VCaP (cell line): ENCODE measurements around the gene TOP1.
"Not testable (repeated sequence)": the region's sequence is repeated elsewhere in the genome, so short reads cannot be mapped to it uniquely, and the experiment has no call there.

Source experiments
- H3K27ac ChIP-seq: fragments of 450-650 bp; 2 replicates; pipeline ENCODE4 v1.5.1; 2017
- TF ChIP-seq, protein P1 (sequence below): fragments of 450-650 bp; conservative IDR thresholded peaks from 2 replicates; pipeline ENCODE4 v1.5.1; 2017; ENCODE audit warnings: mild to moderate bottlenecking, moderate library complexity

TOP1 gene

DNA sequence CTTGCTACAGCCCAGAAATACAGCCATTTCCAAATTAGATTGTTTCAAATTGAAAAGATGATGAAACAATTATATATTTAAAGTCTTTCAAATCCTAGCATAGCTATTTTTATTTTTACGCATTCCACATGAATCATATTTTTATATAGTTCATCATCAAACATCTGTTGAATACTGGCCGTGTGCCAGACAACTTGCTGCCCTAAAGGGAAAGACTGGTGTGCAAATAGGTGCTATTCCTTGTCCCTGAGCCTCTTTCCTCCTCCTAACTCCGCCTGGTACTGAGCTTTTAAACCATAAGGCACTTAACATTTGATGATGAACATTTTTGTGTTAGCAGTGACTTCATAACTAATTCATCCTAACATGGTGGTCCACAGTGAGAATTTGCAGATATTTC is 90.0 kb downstream of the TOP1 start:
- H3K27ac ChIP-seq: no peak overlapping the region
- TF ChIP-seq, protein P1, sequence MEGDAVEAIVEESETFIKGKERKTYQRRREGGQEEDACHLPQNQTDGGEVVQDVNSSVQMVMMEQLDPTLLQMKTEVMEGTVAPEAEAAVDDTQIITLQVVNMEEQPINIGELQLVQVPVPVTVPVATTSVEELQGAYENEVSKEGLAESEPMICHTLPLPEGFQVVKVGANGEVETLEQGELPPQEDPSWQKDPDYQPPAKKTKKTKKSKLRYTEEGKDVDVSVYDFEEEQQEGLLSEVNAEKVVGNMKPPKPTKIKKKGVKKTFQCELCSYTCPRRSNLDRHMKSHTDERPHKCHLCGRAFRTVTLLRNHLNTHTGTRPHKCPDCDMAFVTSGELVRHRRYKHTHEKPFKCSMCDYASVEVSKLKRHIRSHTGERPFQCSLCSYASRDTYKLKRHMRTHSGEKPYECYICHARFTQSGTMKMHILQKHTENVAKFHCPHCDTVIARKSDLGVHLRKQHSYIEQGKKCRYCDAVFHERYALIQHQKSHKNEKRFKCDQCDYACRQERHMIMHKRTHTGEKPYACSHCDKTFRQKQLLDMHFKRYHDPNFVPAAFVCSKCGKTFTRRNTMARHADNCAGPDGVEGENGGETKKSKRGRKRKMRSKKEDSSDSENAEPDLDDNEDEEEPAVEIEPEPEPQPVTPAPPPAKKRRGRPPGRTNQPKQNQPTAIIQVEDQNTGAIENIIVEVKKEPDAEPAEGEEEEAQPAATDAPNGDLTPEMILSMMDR: no peak

DNA sequence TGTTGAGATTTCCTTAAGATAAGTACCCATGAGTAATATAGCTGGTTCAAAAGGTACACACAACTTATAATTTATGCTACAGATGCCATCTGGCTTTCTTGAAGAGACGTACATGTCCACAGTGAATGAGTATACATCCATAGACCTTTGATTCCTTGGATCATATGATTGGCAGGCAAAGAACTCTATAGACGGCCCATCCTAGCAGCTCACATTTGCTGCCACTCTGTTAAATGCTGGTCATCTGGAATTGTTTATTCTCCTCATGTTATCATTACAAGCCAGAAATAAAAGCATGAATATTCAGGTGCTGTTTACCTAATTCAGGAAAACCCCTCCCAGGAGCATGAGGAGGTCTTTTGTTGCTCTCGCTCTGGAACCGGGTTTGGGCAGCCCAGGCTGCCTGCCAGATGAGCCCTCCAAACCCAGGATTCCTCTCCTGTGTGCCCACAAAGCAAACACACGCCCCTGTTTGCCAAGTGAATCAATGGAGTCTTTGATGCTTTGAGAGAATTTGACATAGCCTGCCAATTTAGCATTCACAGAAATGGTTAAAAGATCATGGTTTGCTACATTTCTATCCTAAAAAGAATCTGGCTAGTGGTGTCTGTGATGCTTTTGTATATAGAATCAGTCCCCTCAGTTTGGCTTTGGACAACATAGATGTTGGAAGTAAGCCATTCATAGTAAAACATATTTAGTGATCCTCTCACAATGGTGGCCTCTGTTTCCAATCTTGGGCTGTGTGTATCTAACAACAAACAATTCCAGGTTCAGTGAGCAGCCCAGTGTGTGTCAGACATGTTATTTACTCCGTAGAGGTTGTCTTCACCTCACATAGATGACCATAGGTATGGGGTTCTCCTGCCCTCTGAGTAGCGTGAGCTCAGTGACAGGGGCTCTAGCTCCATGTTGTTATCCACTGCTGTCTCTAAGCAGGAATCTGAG is 91.3 kb downstream of the TOP1 start:
- TF ChIP-seq, protein P1: no peak
- no peak overlapping the region for H3K27ac ChIP-seq

DNA sequence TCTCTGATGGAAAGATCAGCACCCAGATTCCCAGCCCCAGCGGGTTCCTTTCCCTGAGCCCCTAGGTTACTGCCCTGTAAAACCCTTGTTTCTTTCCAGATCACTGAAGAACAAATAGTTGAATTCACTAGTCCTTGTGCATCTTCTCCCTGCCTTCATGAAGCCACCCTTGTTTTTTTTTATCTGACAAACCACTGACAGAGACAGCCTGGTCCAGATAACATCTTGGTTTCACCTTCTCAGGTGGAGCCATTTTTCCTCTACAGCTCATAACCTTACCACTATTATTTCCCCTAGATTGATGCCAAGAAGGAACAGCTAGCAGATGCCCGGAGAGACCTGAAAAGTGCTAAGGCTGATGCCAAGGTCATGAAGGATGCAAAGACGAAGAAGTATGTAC is 92.8 kb downstream of the TOP1 start:
- no peak overlapping the region for H3K27ac ChIP-seq
- TF ChIP-seq, protein P1: no peak

DNA sequence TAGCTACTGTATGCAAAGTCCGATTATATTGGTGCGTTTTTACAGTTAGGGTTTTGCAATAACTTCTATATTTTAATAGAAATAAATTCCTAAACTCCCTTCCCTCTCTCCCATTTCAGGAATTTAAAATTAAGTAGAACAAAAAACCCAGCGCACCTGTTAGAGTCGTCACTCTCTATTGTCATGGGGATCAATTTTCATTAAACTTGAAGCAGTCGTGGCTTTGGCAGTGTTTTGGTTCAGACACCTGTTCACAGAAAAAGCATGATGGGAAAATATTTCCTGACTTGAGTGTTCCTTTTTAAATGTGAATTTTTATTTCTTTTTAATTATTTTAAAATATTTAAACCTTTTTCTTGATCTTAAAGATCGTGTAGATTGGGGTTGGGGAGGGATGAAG is 95.0 kb downstream of the TOP1 start:
- H3K27ac ChIP-seq: no peak overlapping the region
- TF ChIP-seq, protein P1: no peak

DNA sequence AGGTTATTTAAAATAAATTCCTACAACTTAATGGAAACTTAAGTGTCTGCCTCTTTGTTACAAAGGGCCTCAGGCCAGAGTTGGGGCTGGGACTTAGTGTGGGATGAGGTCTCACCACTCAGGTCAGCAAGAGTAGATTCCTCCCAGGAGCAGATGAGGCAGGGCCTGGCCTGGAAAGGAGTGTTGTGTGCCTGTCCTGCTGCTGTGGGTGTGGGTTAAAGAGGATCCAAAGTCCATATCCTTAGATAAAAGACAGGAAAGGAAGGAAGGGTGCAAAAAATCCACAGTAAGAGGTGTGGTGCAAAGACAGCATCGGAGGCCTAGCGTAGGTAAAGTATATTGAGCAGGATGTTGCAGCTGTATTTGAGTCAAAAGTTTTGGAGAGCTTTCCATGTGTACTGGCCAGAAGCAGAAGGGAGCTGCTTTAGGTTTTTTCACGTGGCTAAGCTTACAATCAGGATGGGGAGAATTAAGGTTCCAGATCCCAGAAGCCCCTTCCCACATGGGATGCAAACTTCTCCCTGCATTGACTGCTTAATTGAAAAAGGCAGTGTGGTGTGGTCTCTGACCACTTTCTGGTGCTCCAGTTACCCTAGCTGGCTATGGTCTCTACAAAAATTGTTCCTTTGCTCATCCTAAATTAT is 96.0 kb downstream of the TOP1 start:
- TF ChIP-seq, protein P1: no peak
- no peak overlapping the region for H3K27ac ChIP-seq

DNA sequence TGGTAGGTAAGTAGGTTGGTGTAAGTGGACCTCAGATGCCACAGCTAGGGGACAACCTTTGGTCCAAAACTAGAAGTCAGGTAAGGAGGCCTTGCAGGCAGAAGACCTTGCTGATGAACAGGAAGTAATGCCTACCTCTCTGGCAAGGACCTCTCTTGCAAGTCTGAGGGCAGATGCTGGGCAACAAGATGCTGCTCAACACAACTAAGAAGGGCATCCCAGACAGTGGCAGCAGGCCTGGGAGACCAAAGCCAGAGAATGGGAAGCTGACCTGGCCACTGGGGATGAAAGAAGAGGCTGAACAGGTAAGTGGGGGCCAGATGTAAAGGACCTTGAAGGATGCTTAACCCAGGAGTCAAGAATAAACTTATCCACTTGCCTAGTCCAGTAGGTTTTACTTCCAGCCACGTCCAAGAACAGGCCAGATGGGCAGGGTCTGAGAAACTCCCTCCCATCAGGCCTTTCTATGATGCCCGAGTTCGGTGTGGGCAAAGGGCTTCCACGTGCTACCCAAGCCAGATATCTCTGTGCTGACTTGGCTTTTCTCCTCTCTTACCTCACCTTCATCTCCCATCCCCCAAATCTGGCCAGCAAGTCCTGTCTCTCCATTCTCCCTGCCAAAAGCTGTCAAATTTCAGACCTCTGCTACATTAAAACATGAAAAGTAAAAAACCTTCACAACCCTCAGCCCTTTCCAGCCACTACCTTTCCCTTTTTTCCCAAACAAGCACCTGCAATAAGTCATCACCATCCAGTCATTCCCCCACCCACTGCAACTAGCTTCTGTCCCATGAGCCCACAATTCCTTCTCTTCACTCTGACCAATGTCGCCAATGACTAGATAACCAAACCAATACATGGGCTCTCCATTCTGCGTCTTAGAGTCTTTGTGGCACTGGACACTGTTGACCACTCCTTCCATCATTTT is 97.2 kb downstream of the TOP1 start:
- no peak overlapping the region for H3K27ac ChIP-seq
- TF ChIP-seq, protein P1: no peak

DNA sequence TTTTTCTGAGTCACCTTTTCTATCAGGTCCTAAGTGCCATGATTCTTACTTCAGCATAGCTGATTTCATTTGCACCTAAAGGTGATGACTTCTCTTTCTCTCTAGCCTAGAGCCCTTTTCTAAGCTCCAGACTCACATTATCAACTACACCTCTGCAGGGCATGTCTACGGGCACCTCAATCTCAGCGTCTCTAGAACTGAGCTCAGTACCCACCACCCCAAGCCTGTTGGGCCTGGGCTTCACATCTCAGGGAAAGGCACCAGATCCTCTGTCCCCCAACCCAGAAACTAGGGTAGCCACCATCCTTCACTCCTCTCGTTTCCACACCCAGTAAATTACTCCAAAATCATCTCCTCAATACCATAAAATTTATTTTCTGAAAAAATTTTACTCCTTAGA is 98.1 kb downstream of the TOP1 start:
- no peak overlapping the region for H3K27ac ChIP-seq
- TF ChIP-seq, protein P1: no peak

DNA sequence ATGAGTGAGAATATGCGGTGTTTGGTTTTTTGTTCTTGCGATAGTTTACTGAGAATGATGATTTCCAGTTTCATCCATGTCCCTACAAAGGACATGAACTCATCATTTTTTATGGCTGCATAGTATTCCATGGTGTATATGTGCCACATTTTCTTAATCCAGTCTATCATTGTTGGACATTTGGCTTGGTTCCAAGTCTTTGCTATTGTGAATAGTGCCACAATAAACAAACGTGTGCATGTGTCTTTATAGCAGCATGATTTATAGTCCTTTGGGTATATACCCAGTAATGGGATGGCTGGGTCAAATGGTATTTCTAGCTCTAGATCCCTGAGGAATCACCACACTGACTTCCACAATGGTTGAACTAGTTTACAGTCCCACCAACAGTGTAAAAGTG is 99.7 kb downstream of the TOP1 start:
- not testable (repeated sequence) for H3K27ac ChIP-seq
